B cell (primary cell): ENCODE data around the gene ZMYND15. TPM values are rescaled to one million over a fixed set of nuclear protein-coding genes. Genes with fewer than 3 reads are reported as not detected.

Experiments used
- ATAC-seq: fragments of 200-7000 bp; cut with Tn5 transposase; one replicate; pipeline ENCODE4 v1.10.0; 2021; ENCODE audit warnings: low read depth, mild to moderate bottlenecking, moderate number of reproducible peaks, moderate library complexity
- CTCF ChIA-PET: fragments of 350-600 bp; sonication (Branson Sonifier 250); formaldehyde crosslinking; loops from one replicate; lab custom pipeline; 2021; ENCODE audit warnings: antibody characterized with exemption, inconsistent platforms; lab: Charles Lee
- POLR2A ChIA-PET: fragments of 350-600 bp; sonication (Branson Sonifier 250); formaldehyde crosslinking; loops from one replicate; lab custom pipeline; 2021; ENCODE audit warnings: antibody characterized with exemption; lab: Charles Lee
- DNase-seq: peaks from one replicate; pipeline ENCODE4 v3.0.0; 2013
- H2AFZ ChIP-seq: 2 replicates; pipeline ENCODE4 v1.6.1; 2012; ENCODE audit warnings: mild to moderate bottlenecking, low read depth, low read length; ENCODE audit not compliant: insufficient read depth, poor library complexity, severe bottlenecking
- H3K27ac ChIP-seq, 2 donors: 1 replicate in 1 of 2; 2 replicates in 1 of 2; pipeline ENCODE4 v1.5.1; 2012 to 2013; ENCODE audit warnings: low read length in 2 of 2, mild to moderate bottlenecking in 2 of 2, moderate library complexity in 1 of 2
- H3K27me3 ChIP-seq, 4 experiments: fragments of 200-600 bp in 1 of 4; sonication (generic) in 1 of 4; replicated peaks in 1 of 4; 1 replicate in 2 of 4; 2 replicates in 2 of 4; pipeline versions ENCODE4 v1.6.1 to v1.7.0; 2013 to 2016; ENCODE audit warnings: low read length in 3 of 4, mild to moderate bottlenecking in 2 of 4, mixed read lengths in 1 of 4, moderate library complexity in 1 of 4; ENCODE audit not compliant: insufficient read depth in 4 of 4, control insufficient read depth in 3 of 4; ENCODE audit errors: control extremely low read depth in 1 of 4
- H3K36me3 ChIP-seq, 2 experiments: replicated peaks in 1 of 2; 1 replicate in 1 of 2; 2 replicates in 1 of 2; pipeline versions ENCODE4 v1.6.1 to v1.7.1; 2013; ENCODE audit warnings: low read length in 1 of 2; ENCODE audit not compliant: insufficient read depth in 2 of 2, control insufficient read depth in 1 of 2; ENCODE audit errors: control extremely low read depth in 1 of 2, extremely low read depth in 1 of 2
- H3K4me1 ChIP-seq, 2 donors: fragments of 200-600 bp in 1 of 2; sonication (generic) in 1 of 2; 1 replicate in 1 of 2; 2 replicates in 1 of 2; pipeline versions ENCODE4 v1.5.1 to v1.6.1; 2013 to 2017; ENCODE audit warnings: low read length in 2 of 2; ENCODE audit not compliant: control insufficient read depth in 2 of 2, insufficient read depth in 2 of 2
- H3K4me2 ChIP-seq: replicated peaks from 2 replicates; pipeline ENCODE3; 2012; ENCODE audit warnings: mild to moderate bottlenecking, low read depth, low read length; ENCODE audit not compliant: poor library complexity, severe bottlenecking
- H3K4me3 ChIP-seq, 5 experiments: fragments of 200-600 bp in 1 of 5; sonication (generic) in 1 of 5; 1 replicate in 3 of 5; 2 replicates in 2 of 5; pipeline versions ENCODE4 v1.5.1 to v1.7.0; 2011 to 2016; ENCODE audit warnings: low read length in 4 of 5, mild to moderate bottlenecking in 4 of 5, low read depth in 2 of 5, control low read depth in 1 of 5, moderate library complexity in 1 of 5; ENCODE audit not compliant: insufficient read depth in 1 of 5; ENCODE audit errors: control extremely low read depth in 1 of 5, extremely low read depth in 1 of 5
- H3K79me2 ChIP-seq: fragments of 200-600 bp; sonication (generic); one replicate; pipeline ENCODE4 v1.6.0; 2016; ENCODE audit warnings: low read length; ENCODE audit not compliant: control insufficient read depth, insufficient read depth
- H3K9ac ChIP-seq: fragments of 200-600 bp; sonication (generic); 2 replicates; pipeline ENCODE4 v1.6.1; 2017; ENCODE audit warnings: mild to moderate bottlenecking, low read length, moderate library complexity
- H3K9me3 ChIP-seq, 3 donors: one replicate each; pipeline versions ENCODE4 v1.6.1 to v1.7.1; 2013; ENCODE audit warnings: low read length in 2 of 3; ENCODE audit not compliant: control insufficient read depth in 2 of 3, insufficient read depth in 1 of 3; ENCODE audit errors: control extremely low read depth in 1 of 3
- H4K20me1 ChIP-seq: 2 replicates; pipeline ENCODE4 v1.6.0; 2012; ENCODE audit warnings: mild to moderate bottlenecking, low read length; ENCODE audit not compliant: insufficient read depth, control insufficient read depth, poor library complexity, severe bottlenecking
- H3K27ac Mint-ChIP-seq: one replicate; pipeline ENCODE4 v1.8.0; 2021; ENCODE audit warnings: mixed read lengths
- H3K27me3 Mint-ChIP-seq: one replicate; pipeline ENCODE4 v1.8.0; 2021; ENCODE audit warnings: mixed read lengths
- H3K4me1 Mint-ChIP-seq: one replicate; pipeline ENCODE4 v1.8.0; 2021; ENCODE audit warnings: mixed read lengths
- H3K4me3 Mint-ChIP-seq: one replicate; pipeline ENCODE4 v1.8.0; 2021; ENCODE audit warnings: mixed read lengths
- H3K9me3 Mint-ChIP-seq: one replicate; pipeline ENCODE4 v1.8.0; 2022; ENCODE audit warnings: mixed read lengths; ENCODE audit not compliant: insufficient read depth
- EZH2 ChIP-seq: IDR thresholded peaks from 2 replicates; pipeline ENCODE4 v1.6.1; 2012; ENCODE audit warnings: borderline replicate concordance, low read depth, mild to moderate bottlenecking, moderate library complexity, low read length; ENCODE audit not compliant: insufficient read depth, poor library complexity, severe bottlenecking
- WGBS: methylation state at CpG from one replicate; pipeline ENCODE4 v1.1.5; 2013; ENCODE audit warnings: missing lambda C conversion rate; ENCODE audit not compliant: insufficient coverage; 5-methylcytosine and 5-hydroxymethylcytosine counted together
- intact Hi-C: fragments of 100-400 bp; cut with micrococcal nuclease; formaldehyde crosslinking; loops from one replicate; pipeline ENCODE4 v1.10.0; 2022
- polyA plus RNA-seq: library from polyadenylated mRNA; depleted of rRNA; stranded (reverse); fragments of >200 nt; gene quantifications from 2 replicates; pipeline ENCODE4 v1.2.3, GENCODE V29; 2012
- total RNA-seq, 2 donors: library from RNA; stranded (reverse); fragments of 120-200 nt in 1 of 2; gene quantifications; 1 replicate in 1 of 2; 2 replicates in 1 of 2; pipeline versions ENCODE4 v1.2.3 to v1.2.4, GENCODE V29; 2013 to 2022
- TF ChIP-seq, protein P1 (sequence below): fragments of 200-600 bp; IDR thresholded peaks from one replicate; pipeline ENCODE4 v1.8.0; 2022; ENCODE audit warnings: antibody characterized with exemption, mild to moderate bottlenecking

The ZMYND15 gene
- total and polyA plus RNA-seq, 2 donors (not counting 1 experiment from before 2014, with no cell fraction given), result 0.72 to 2.5 TPM

DNA sequence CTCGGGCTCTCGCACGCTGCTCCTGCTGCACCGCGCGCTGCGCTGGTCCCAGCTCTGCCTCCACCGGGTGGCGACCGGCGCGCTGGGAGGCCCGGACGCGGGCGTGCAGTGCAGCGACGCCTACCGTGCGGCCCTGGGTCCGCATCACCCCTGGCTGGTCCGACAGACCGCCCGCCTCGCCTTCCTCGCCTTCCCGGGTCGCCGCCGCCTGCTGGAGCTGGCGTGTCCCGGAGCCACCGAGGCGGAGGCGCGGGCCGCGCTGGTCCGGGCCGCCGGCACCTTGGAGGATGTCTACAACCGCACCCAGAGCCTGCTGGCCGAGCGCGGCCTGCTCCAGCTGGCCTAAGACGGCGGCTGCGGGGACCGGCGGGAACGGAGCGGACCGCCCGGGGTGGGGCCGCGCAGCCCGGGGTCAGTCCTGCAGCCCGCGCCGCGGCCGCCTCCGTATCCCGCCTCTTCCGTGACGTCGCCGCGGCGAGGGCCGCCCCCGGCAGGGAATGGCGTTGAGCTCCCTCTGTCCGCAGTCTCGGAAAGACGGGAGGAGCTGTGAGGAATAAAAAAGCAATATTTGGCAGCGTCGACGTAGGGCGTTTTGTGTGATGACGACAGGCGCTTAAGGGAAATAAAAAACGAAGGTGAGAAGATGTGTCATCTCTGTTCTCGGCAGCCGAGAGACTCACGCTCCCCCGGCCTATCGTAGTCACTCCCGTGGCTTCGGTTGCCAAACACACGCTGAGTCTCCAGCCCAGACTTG is 50.5 kb downstream of the ZMYND15 start:
- Histone ChIP-seq H3K9ac (peak overlapping the region; percentile 70), H3K27me3 (peaks cover 0 to 44% (median 27%) of the 10 kb centered on the region in 4 experiments), H3K4me3 (peak overlapping the region; percentile 27 to 70 (median 63)), H3K4me1 (peaks cover 28 to 33% of the 10 kb centered on the region in 2 donors), H3K27ac (peak overlapping the region in 1 of 2 donors; percentile 53), H3K4me2 (peak overlapping the region; percentile 95), H3K9me3 (peaks cover 0 to 27% (median 0%) of the 10 kb centered on the region in 3 donors), H3K36me3 (no peaks in the 10 kb centered on the region), H4K20me1 (no peaks in the 10 kb centered on the region), H3K79me2 (no peaks in the 10 kb centered on the region), H2AFZ (peak overlapping the region; percentile 86)
- peak overlapping the region; percentile 94 for H3K4me3 Mint-ChIP-seq
- TF ChIP-seq EZH2, result no peak
- TF ChIP-seq, protein P1, sequence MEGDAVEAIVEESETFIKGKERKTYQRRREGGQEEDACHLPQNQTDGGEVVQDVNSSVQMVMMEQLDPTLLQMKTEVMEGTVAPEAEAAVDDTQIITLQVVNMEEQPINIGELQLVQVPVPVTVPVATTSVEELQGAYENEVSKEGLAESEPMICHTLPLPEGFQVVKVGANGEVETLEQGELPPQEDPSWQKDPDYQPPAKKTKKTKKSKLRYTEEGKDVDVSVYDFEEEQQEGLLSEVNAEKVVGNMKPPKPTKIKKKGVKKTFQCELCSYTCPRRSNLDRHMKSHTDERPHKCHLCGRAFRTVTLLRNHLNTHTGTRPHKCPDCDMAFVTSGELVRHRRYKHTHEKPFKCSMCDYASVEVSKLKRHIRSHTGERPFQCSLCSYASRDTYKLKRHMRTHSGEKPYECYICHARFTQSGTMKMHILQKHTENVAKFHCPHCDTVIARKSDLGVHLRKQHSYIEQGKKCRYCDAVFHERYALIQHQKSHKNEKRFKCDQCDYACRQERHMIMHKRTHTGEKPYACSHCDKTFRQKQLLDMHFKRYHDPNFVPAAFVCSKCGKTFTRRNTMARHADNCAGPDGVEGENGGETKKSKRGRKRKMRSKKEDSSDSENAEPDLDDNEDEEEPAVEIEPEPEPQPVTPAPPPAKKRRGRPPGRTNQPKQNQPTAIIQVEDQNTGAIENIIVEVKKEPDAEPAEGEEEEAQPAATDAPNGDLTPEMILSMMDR, result peak; percentile 81
- peaks cover 27% of the 10 kb centered on the region for H3K27me3 Mint-ChIP-seq
- peak overlapping the region; percentile 93 for H3K27ac Mint-ChIP-seq
- ChIA-PET CTCF (interaction anchor here (0.6 to 3.2 kb wide), 28 partner anchors 9 to 151 kb away, joined by 3 to 36 read pairs (median 5); partner anchors contain the start of genes ARRB2, C17orf114, CHRNE and CXCL16), POLR2A (interaction anchor here (0.8 to 1.7 kb wide), 9 partner anchors 16 to 177 kb away, joined by 3 to 5 read pairs (median 3); partner anchors contain the start of genes MED11, MINK1, PFN1 and PLD2)
- DNase-seq, result peak; percentile 89
- peak; percentile 94 for ATAC-seq
- peaks cover 30% of the 10 kb centered on the region for H3K4me1 Mint-ChIP-seq
- H3K9me3 Mint-ChIP-seq, result no peaks in the 10 kb centered on the region
- intact Hi-C loops, result loop anchor here (1.0 to 10.0 kb wide), 5 partner anchors 17 to 225 kb away; partner anchors contain the start of genes ARRB2, GGT6, MED11 and PLD2
- WGBS, result under 1% methylated on average over 89 of the region's 91 CpGs
